ENCODE data around the gene FANCC. TPM values are rescaled to one million over a fixed set of nuclear protein-coding genes. Genes with fewer than 3 reads are reported as not detected.
A peak's percentile ranks its signal among the peaks of the same experiment; 100 is the strongest.

The FANCC gene
- total and polyA plus RNA-seq, 2 experiments from 2014 or later, result 13.1 to 15.6 TPM

DNA sequence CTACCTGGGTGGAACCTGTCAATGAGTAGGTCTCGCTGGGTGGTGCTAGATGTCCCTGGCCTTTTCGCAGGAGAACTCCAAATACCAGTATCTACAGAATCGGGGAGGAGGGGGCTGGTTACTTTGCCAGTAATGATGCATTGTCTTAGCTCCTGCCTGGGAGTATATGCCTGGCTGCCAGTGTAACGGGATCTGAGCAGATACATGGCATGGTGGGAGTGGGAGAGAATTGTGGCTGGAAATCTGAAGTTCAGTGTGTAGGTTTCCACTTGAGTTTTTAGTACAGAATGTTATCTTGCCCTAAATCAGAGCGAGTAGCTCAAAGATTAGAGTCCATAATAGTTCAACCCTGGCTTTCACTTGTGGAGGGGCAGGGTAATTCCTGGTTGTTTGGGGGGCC, 38.0 kb upstream of the FANCC start:
- WGBS (ENCODE audit: low lambda C conversion rate, missing lambda C conversion rate), result 62% methylated on average over 5 of the region's 5 CpGs
- H2AFZ ChIP-seq, result no peak overlapping the region
- H3K79me2 ChIP-seq, result no peaks in the 10 kb centered on the region

GRCh38 chr9:95351051-95351450, 33.5 kb upstream of the FANCC start:
- WGBS (ENCODE audit: low lambda C conversion rate, missing lambda C conversion rate), result 95% methylated on average over 24 of the region's 25 CpGs
- TF ChIP-seq, protein P1, sequence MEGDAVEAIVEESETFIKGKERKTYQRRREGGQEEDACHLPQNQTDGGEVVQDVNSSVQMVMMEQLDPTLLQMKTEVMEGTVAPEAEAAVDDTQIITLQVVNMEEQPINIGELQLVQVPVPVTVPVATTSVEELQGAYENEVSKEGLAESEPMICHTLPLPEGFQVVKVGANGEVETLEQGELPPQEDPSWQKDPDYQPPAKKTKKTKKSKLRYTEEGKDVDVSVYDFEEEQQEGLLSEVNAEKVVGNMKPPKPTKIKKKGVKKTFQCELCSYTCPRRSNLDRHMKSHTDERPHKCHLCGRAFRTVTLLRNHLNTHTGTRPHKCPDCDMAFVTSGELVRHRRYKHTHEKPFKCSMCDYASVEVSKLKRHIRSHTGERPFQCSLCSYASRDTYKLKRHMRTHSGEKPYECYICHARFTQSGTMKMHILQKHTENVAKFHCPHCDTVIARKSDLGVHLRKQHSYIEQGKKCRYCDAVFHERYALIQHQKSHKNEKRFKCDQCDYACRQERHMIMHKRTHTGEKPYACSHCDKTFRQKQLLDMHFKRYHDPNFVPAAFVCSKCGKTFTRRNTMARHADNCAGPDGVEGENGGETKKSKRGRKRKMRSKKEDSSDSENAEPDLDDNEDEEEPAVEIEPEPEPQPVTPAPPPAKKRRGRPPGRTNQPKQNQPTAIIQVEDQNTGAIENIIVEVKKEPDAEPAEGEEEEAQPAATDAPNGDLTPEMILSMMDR (IDR thresholded peaks at IDR 0.05; ENCODE audit: poor library complexity), result no peak
- TF ChIP-seq EZH2 (IDR thresholded peaks at IDR 0.05; ENCODE audit: borderline replicate concordance) (no peak), EZH2phosphoT487 (IDR thresholded peaks at IDR 0.05; ENCODE audit: low read depth, severe bottlenecking, unreplicated experiment) (no peak)
- peaks cover 28% of the 10 kb centered on the region for H3K27me3 ChIP-seq
- no peak overlapping the region for H3K27ac ChIP-seq
- H3K4me2 ChIP-seq, result no peak overlapping the region
- no peak overlapping the region for H3K4me3 ChIP-seq
- H3K9me2 ChIP-seq (replicated peaks; ENCODE audit: insufficient read depth), result no peaks in the 10 kb centered on the region
- H3K79me2 ChIP-seq, result no peaks in the 10 kb centered on the region
- H3K4me1 ChIP-seq (ENCODE audit: insufficient read depth), result peaks cover 10% of the 10 kb centered on the region
- DNase-seq (ENCODE audit: low spot score), result no peak
- no peaks in the 10 kb centered on the region for H3K9me3 ChIP-seq (ENCODE audit: low read depth)
- H4K20me1 ChIP-seq (ENCODE audit: insufficient read depth, poor library complexity, severe bottlenecking), result no peaks in the 10 kb centered on the region
- no peaks in the 10 kb centered on the region for H3K36me3 ChIP-seq (replicated peaks; ENCODE audit: insufficient read depth, low read depth)
- no peak overlapping the region for H2AFZ ChIP-seq

More for the DNA sequence above, 38.0 kb upstream of the FANCC start:
- Histone ChIP-seq H4K20me1 (ENCODE audit: insufficient read depth, poor library complexity, severe bottlenecking) (no peaks in the 10 kb centered on the region), H3K9me2 (replicated peaks; ENCODE audit: insufficient read depth) (no peaks in the 10 kb centered on the region), H3K36me3 (replicated peaks; ENCODE audit: insufficient read depth, low read depth) (no peaks in the 10 kb centered on the region), H3K4me3 (no peak overlapping the region), H3K27ac (no peak overlapping the region), H3K4me2 (no peak overlapping the region), H3K27me3 (peaks cover under 1% of the 10 kb centered on the region), H3K4me1 (ENCODE audit: insufficient read depth) (no peaks in the 10 kb centered on the region), H3K9me3 (ENCODE audit: low read depth) (no peaks in the 10 kb centered on the region)
- no peak for DNase-seq (ENCODE audit: low spot score)
- TF ChIP-seq EZH2 (IDR thresholded peaks at IDR 0.05; ENCODE audit: borderline replicate concordance), result no peak
- TF ChIP-seq EZH2phosphoT487 (IDR thresholded peaks at IDR 0.05; ENCODE audit: low read depth, severe bottlenecking, unreplicated experiment), result no peak
- TF ChIP-seq, protein P1 (IDR thresholded peaks at IDR 0.05; ENCODE audit: poor library complexity), result no peak

- H3K4me2 ChIP-seq, result peak overlapping the region; percentile 98
- 80% methylated on average over 18 of the region's 18 CpGs for WGBS (ENCODE audit: low lambda C conversion rate, missing lambda C conversion rate)
Measured at GRCh38 chr9:95350266-95350665, 32.8 kb upstream of the FANCC start.

More at GRCh38 chr9:95350266-95350665, 32.8 kb upstream of the FANCC start:
- Histone ChIP-seq H3K4me3 (no peak overlapping the region), H2AFZ (peak overlapping the region; percentile 81), H3K79me2 (no peaks in the 10 kb centered on the region), H4K20me1 (ENCODE audit: insufficient read depth, poor library complexity, severe bottlenecking) (no peaks in the 10 kb centered on the region), H3K27me3 (peaks cover 28% of the 10 kb centered on the region), H3K27ac (no peak overlapping the region), H3K9me2 (replicated peaks; ENCODE audit: insufficient read depth) (no peaks in the 10 kb centered on the region), H3K9me3 (ENCODE audit: low read depth) (no peaks in the 10 kb centered on the region), H3K36me3 (replicated peaks; ENCODE audit: insufficient read depth, low read depth) (no peaks in the 10 kb centered on the region), H3K4me1 (ENCODE audit: insufficient read depth) (peaks cover 10% of the 10 kb centered on the region)
- TF ChIP-seq EZH2phosphoT487 (IDR thresholded peaks at IDR 0.05; ENCODE audit: low read depth, severe bottlenecking, unreplicated experiment) (no peak), EZH2 (IDR thresholded peaks at IDR 0.05; ENCODE audit: borderline replicate concordance) (no peak)
- TF ChIP-seq, protein P1 (IDR thresholded peaks at IDR 0.05; ENCODE audit: poor library complexity), result no peak
- no peak for DNase-seq (ENCODE audit: low spot score)
